Activated T-cell treated with anti-CD3 and anti-CD28 coated beads, Interleukin-2, amount 50 U/mL, for 72 hours (primary cell): ENCODE results near the gene ARHGAP15. TPM values are rescaled to one million over a fixed set of nuclear protein-coding genes. Genes with fewer than 3 reads are reported as not detected.

Source experiments
- ATAC-seq, 2 donors: fragments of 150-1000 bp; cut with Tn5 transposase; replicated peaks in 1 of 2; 2 replicates each; pipeline ENCODE4 v1.10.0; 2021; ENCODE audit warnings: moderate library complexity in 2 of 2, mild to moderate bottlenecking in 1 of 2
- DNase-seq, 2 donors: peaks; one replicate each; pipeline ENCODE4 v3.0.0; 2021 to 2022; ENCODE audit warnings: mixed read lengths in 1 of 2
- H3K27ac Mint-ChIP-seq: one replicate; pipeline ENCODE4 v1.8.0; 2022; ENCODE audit warnings: mild to moderate bottlenecking, moderate library complexity, mixed read lengths
- H3K27me3 Mint-ChIP-seq: one replicate; pipeline ENCODE4 v1.8.0; 2022; ENCODE audit warnings: low read depth, mixed read lengths
- H3K36me3 Mint-ChIP-seq, 2 donors: one replicate each; pipeline ENCODE4 v1.8.0; 2022; ENCODE audit warnings: mixed read lengths in 2 of 2, mild to moderate bottlenecking in 1 of 2; ENCODE audit not compliant: insufficient read depth in 2 of 2
- H3K4me1 Mint-ChIP-seq: one replicate; pipeline ENCODE4 v1.8.0; 2022; ENCODE audit warnings: low read depth, mixed read lengths
- H3K4me3 Mint-ChIP-seq, 2 donors: one replicate each; pipeline ENCODE4 v1.8.0; 2022; ENCODE audit warnings: mild to moderate bottlenecking in 2 of 2, mixed read lengths in 2 of 2, moderate library complexity in 2 of 2
- H3K9me3 Mint-ChIP-seq, 2 donors: one replicate each; pipeline ENCODE4 v1.8.0; 2022; ENCODE audit warnings: mixed read lengths in 2 of 2
- total RNA-seq, 2 donors: library from RNA; stranded (reverse); gene quantifications; one replicate each; pipeline ENCODE4 v1.2.3, GENCODE V29; 2022

Gene ARHGAP15
- total RNA-seq, 2 donors from 2014 or later, result 94.6 to 111 TPM

DNA sequence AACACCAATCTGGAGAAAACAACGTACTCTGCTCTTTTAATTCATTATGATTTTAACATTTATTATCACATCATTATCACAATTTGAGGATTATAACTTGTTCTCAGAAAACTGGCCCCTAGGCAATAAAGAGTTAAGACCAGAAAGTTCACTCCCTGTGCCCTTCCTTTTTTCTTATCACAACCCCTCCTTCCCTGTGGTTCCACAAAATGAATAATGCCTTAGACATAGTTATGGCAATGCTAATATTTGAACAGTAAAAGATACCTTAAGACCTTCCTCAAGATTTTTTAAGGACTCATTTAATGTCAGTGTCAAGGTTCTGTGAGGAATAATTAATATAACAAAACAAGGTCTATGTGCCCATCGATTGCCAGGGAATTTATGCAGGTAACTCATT, 596.2 kb downstream of the ARHGAP15 start:
- H3K9me3 Mint-ChIP-seq, result no peaks in the 10 kb centered on the region
- ATAC-seq (no peak), DNase-seq (no peak)
- no peak overlapping the region for H3K27ac Mint-ChIP-seq
- H3K36me3 Mint-ChIP-seq, result peaks cover 0 to 1% of the 10 kb centered on the region in 2 donors
- H3K27me3 Mint-ChIP-seq, result no peaks in the 10 kb centered on the region
- peaks cover 33% of the 10 kb centered on the region for H3K4me1 Mint-ChIP-seq
- no peak overlapping the region for H3K4me3 Mint-ChIP-seq

- H3K4me1 Mint-ChIP-seq, result peaks cover 40% of the 10 kb centered on the region
- peaks cover 0 to 1% of the 10 kb centered on the region in 2 donors for H3K36me3 Mint-ChIP-seq
- ATAC-seq (no peak), DNase-seq (no peak)
- no peak overlapping the region for H3K4me3 Mint-ChIP-seq
- H3K27ac Mint-ChIP-seq, result no peak overlapping the region
- no peaks in the 10 kb centered on the region for H3K9me3 Mint-ChIP-seq
- no peaks in the 10 kb centered on the region for H3K27me3 Mint-ChIP-seq
Measured at GRCh38 chr2:143726151-143726845, 597.1 kb downstream of the ARHGAP15 start.

DNA sequence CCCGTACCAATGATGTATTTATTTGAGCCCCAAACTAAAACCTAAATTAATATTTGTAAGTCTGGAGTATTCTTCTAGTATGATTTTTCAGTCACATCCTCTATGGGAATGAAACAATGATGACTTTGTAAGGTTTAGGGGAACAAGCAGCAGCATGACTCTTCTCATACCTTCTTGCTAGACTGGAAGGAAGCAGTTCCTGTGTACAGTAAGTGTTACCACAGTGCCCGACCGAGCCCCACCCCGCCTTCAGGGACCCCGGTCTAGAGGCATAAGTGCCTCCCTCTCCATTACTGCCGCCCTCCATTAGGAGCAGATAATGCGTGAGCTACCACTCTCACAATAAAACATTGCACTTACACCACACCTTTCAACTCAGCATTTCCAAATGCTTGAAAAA, 599.3 kb downstream of the ARHGAP15 start:
- H3K36me3 Mint-ChIP-seq, result peaks cover 0 to 1% of the 10 kb centered on the region in 2 donors
- DNase-seq (no peak), ATAC-seq (no peak)
- peak overlapping the region; percentile 60 for H3K27ac Mint-ChIP-seq
- no peaks in the 10 kb centered on the region for H3K9me3 Mint-ChIP-seq
- H3K27me3 Mint-ChIP-seq, result no peaks in the 10 kb centered on the region
- H3K4me3 Mint-ChIP-seq, result no peak overlapping the region
- H3K4me1 Mint-ChIP-seq, result peaks cover 45% of the 10 kb centered on the region

DNA sequence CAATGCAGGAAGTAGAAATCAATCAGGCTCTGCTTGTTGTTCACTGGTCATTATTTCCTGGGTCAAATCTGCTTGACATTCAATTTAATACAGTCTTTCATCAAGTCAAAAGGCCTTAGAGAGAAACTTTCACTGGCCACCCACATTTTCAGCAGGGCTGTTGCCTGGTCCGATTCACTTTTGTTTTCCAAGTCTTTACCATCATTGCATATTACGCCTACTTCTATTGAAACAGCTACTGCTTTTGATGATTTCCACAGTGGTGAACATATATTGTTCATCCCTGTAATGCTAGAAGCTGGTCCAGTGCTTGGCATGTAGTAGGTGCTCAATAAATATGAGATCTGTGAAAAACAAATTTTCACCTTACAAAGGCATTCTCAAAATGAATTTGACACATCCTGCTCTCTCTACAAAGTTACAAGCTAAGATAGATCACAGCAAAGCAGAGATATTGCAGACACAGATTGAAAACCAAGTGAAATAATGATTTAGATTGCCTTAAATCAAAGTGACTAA, 600.1 kb downstream of the ARHGAP15 start:
- ATAC-seq, result peak; percentile 17 to 29
- no peak for DNase-seq
- H3K27me3 Mint-ChIP-seq, result no peaks in the 10 kb centered on the region
- peak overlapping the region; percentile 58 for H3K27ac Mint-ChIP-seq
- H3K36me3 Mint-ChIP-seq, result peaks cover 0 to 1% of the 10 kb centered on the region in 2 donors
- H3K4me1 Mint-ChIP-seq, result peaks cover 45% of the 10 kb centered on the region
- peak overlapping the region; percentile 15 to 66 for H3K4me3 Mint-ChIP-seq
- H3K9me3 Mint-ChIP-seq, result no peaks in the 10 kb centered on the region

DNA sequence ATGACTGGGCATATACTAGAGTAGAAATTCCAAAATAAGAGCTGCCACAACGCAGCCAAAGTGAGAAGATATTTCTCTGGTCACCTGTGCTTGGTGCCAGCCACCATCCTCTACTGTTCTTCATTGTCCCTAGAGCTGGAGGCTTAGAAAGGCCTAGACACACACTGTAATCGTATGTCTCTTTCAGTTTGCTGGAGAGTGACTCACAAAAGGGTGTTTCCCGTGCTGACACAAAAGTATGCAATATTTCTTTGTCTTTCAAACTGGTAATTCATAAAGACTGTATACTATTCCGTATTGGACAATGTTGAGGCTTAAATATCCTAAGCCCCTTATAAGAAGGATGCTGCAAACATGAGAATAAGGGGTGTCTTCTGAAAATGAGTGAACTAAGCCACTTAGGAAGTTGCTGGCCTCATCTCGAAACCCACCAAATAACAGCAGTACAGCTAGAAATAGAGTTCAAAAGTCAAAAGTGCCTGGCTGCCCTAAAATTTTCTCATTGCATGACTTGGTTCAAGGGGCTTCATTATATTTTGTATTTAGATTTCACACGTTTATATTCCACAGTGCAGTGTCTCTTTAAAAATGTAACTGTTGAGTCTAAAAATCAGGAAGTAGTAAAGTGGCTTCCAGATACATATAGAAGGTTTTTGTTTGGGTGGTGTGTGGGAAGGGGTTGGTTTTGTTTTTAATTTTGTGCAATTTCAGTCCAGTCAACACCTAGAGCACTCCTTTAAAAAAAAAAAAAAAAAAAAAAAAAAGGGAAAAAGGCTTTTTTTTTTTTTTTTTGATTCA, 601.1 kb downstream of the ARHGAP15 start:
- Mint-ChIP-seq H3K4me1 (peaks cover 45% of the 10 kb centered on the region), H3K9me3 (no peaks in the 10 kb centered on the region), H3K27me3 (no peaks in the 10 kb centered on the region), H3K27ac (peak overlapping the region; percentile 59), H3K36me3 (peaks cover 0 to 1% of the 10 kb centered on the region in 2 donors), H3K4me3 (peak overlapping the region; percentile 62 to 66)
- ATAC-seq (peak; percentile 93 to 94), DNase-seq (peak; percentile 30 to 41)

GRCh38 chr2:143730953-143731260, 601.7 kb downstream of the ARHGAP15 start:
- no peaks in the 10 kb centered on the region for H3K27me3 Mint-ChIP-seq

DNA sequence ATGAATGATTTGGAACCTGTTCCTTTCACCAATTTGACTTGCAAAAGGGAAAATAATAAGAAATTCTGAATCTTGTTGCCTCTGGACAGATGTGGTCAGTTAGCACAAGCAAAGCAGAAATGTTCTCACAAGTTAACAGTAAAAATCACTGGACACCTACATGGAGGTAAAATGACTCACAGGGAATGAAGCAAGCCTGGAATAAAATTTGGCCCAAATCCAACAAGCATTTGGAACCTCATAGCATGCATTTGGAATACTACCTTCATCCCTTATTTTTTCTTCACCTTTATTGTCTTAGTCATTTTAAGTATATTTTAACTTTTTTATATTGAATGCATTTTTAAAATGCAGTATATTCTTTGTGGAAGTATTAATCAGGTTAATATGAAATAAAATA, 602.9 kb downstream of the ARHGAP15 start:
- no peak overlapping the region for H3K27ac Mint-ChIP-seq
- H3K36me3 Mint-ChIP-seq, result peaks cover 0 to 1% of the 10 kb centered on the region in 2 donors
- no peak for DNase-seq
- H3K4me3 Mint-ChIP-seq, result no peak overlapping the region
- H3K27me3 Mint-ChIP-seq, result no peaks in the 10 kb centered on the region
- peaks cover 38% of the 10 kb centered on the region for H3K4me1 Mint-ChIP-seq
- H3K9me3 Mint-ChIP-seq, result no peaks in the 10 kb centered on the region
- ATAC-seq, result no peak

More at GRCh38 chr2:143730953-143731260, 601.7 kb downstream of the ARHGAP15 start:
- Mint-ChIP-seq H3K4me1 (peaks cover 44% of the 10 kb centered on the region), H3K27ac (no peak overlapping the region), H3K9me3 (no peaks in the 10 kb centered on the region), H3K4me3 (peak overlapping the region in 1 of 2 donors; percentile 60), H3K36me3 (peaks cover 0 to 1% of the 10 kb centered on the region in 2 donors)
- ATAC-seq (peak; percentile 10 to 27), DNase-seq (no peak)

DNA sequence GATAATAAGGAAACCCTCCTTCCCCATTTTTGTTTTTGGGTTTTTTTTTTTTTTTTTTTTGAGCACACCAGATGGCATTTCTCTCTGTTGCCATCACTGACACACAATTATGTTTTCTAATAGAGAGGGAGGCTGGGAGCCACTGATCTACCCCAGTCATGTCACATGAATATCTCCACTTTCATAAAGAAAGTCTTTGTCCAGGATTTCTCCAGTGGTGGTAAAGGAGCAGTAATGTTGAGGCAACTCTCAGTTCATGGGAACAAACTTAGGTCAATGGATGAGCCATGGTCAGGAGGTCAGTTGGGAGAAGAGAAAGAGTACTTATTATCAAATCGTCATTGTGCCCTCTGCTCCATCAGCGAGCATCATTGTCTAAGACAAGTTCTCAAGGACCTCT, 603.7 kb downstream of the ARHGAP15 start:
- H3K4me1 Mint-ChIP-seq, result peaks cover 37% of the 10 kb centered on the region
- no peaks in the 10 kb centered on the region for H3K27me3 Mint-ChIP-seq
- DNase-seq (no peak), ATAC-seq (no peak)
- no peaks in the 10 kb centered on the region for H3K9me3 Mint-ChIP-seq
- H3K36me3 Mint-ChIP-seq, result peaks cover 0 to 1% of the 10 kb centered on the region in 2 donors
- no peak overlapping the region for H3K4me3 Mint-ChIP-seq
- no peak overlapping the region for H3K27ac Mint-ChIP-seq

GRCh38 chr2:143734507-143734906, 605.3 kb downstream of the ARHGAP15 start:
- H3K4me1 Mint-ChIP-seq, result peaks cover 20% of the 10 kb centered on the region
- no peak overlapping the region for H3K4me3 Mint-ChIP-seq
- H3K27me3 Mint-ChIP-seq, result no peaks in the 10 kb centered on the region
- H3K27ac Mint-ChIP-seq, result no peak overlapping the region
- no peak for DNase-seq
- no peaks in the 10 kb centered on the region for H3K36me3 Mint-ChIP-seq
- no peak for ATAC-seq
- H3K9me3 Mint-ChIP-seq, result no peaks in the 10 kb centered on the region

GRCh38 chr2:143736904-143737303, 607.7 kb downstream of the ARHGAP15 start:
- Mint-ChIP-seq H3K36me3 (no peaks in the 10 kb centered on the region), H3K4me3 (no peak overlapping the region), H3K4me1 (no peaks in the 10 kb centered on the region), H3K9me3 (no peaks in the 10 kb centered on the region), H3K27me3 (no peaks in the 10 kb centered on the region), H3K27ac (no peak overlapping the region)
- DNase-seq (no peak), ATAC-seq (no peak)

- no peak overlapping the region for H3K4me3 Mint-ChIP-seq
- no peak overlapping the region for H3K27ac Mint-ChIP-seq
- DNase-seq (no peak), ATAC-seq (no peak)
- H3K27me3 Mint-ChIP-seq, result no peaks in the 10 kb centered on the region
- H3K9me3 Mint-ChIP-seq, result no peaks in the 10 kb centered on the region
- no peaks in the 10 kb centered on the region for H3K36me3 Mint-ChIP-seq
- no peaks in the 10 kb centered on the region for H3K4me1 Mint-ChIP-seq
Measured at GRCh38 chr2:143740431-143740830, 611.2 kb downstream of the ARHGAP15 start.

- ATAC-seq, result no peak
- no peaks in the 10 kb centered on the region for H3K9me3 Mint-ChIP-seq
- no peak overlapping the region for H3K4me3 Mint-ChIP-seq
- no peaks in the 10 kb centered on the region for H3K36me3 Mint-ChIP-seq
- no peak for DNase-seq
- no peak overlapping the region for H3K27ac Mint-ChIP-seq
- no peaks in the 10 kb centered on the region for H3K27me3 Mint-ChIP-seq
- no peaks in the 10 kb centered on the region for H3K4me1 Mint-ChIP-seq
Measured at GRCh38 chr2:143741205-143741604, 612.0 kb downstream of the ARHGAP15 start.

- DNase-seq, result no peak
- Mint-ChIP-seq H3K27ac (no peak overlapping the region), H3K4me1 (no peaks in the 10 kb centered on the region), H3K36me3 (peaks cover 0 to 2% of the 10 kb centered on the region in 2 donors), H3K4me3 (no peak overlapping the region), H3K27me3 (no peaks in the 10 kb centered on the region), H3K9me3 (no peaks in the 10 kb centered on the region)
- no peak for ATAC-seq
Measured at GRCh38 chr2:143742581-143742980, 613.4 kb downstream of the ARHGAP15 start.
